ENCODE results near the gene SOD1.

SOD1 gene

GRCh38 chr21:31677047-31677446 is 17.6 kb downstream of the SOD1 start:
- in situ Hi-C loops (cut with HindIII; ENCODE audit: low sequenced_read_pairs) = no loop called here

GRCh38 chr21:31678478-31678877 is 19.0 kb downstream of the SOD1 start:
- in situ Hi-C loops (cut with HindIII; ENCODE audit: low sequenced_read_pairs) = no loop called here

GRCh38 chr21:31682620-31683019 is 23.1 kb downstream of the SOD1 start:
- in situ Hi-C loops (cut with HindIII; ENCODE audit: low sequenced_read_pairs) = no loop called here

GRCh38 chr21:31683029-31683428 is 23.5 kb downstream of the SOD1 start:
- in situ Hi-C loops (cut with HindIII; ENCODE audit: low sequenced_read_pairs) = no loop called here

- in situ Hi-C loops (cut with HindIII; ENCODE audit: low sequenced_read_pairs) = no loop called here
These were observed 25.4 kb downstream of the SOD1 start for GRCh38 chr21:31684918-31685317.

GRCh38 chr21:31686272-31686915 is 26.9 kb downstream of the SOD1 start:
- in situ Hi-C loops (cut with HindIII; ENCODE audit: low sequenced_read_pairs) = no loop called here

- in situ Hi-C loops (cut with HindIII; ENCODE audit: low sequenced_read_pairs) = no loop called here
These were observed 27.6 kb downstream of the SOD1 start for GRCh38 chr21:31687108-31687507.

- in situ Hi-C loops (cut with HindIII; ENCODE audit: low sequenced_read_pairs) = no loop called here
These were observed 29.3 kb downstream of the SOD1 start for GRCh38 chr21:31688603-31689368.

GRCh38 chr21:31693222-31693621 is 33.7 kb downstream of the SOD1 start:
- in situ Hi-C loops (cut with HindIII; ENCODE audit: low sequenced_read_pairs) = no loop called here

GRCh38 chr21:31696424-31696823 is 36.9 kb downstream of the SOD1 start:
- in situ Hi-C loops (cut with HindIII; ENCODE audit: low sequenced_read_pairs) = no loop called here

GRCh38 chr21:31698461-31698860 is 39.0 kb downstream of the SOD1 start:
- in situ Hi-C loops (cut with HindIII; ENCODE audit: low sequenced_read_pairs) = no loop called here

GRCh38 chr21:31700040-31700439 is 40.5 kb downstream of the SOD1 start:
- in situ Hi-C loops (cut with HindIII; ENCODE audit: low sequenced_read_pairs) = no loop called here

- in situ Hi-C loops (cut with HindIII; ENCODE audit: low sequenced_read_pairs) = no loop called here
These were observed 47.1 kb downstream of the SOD1 start for GRCh38 chr21:31706562-31706961.

- in situ Hi-C loops (cut with HindIII; ENCODE audit: low sequenced_read_pairs) = no loop called here
These were observed 48.0 kb downstream of the SOD1 start for GRCh38 chr21:31707499-31707898.

GRCh38 chr21:31708541-31708940 is 49.0 kb downstream of the SOD1 start:
- in situ Hi-C loops (cut with HindIII; ENCODE audit: low sequenced_read_pairs) = no loop called here

- in situ Hi-C loops (cut with HindIII; ENCODE audit: low sequenced_read_pairs) = no loop called here
These were observed 51.1 kb downstream of the SOD1 start for GRCh38 chr21:31710586-31710985.

GRCh38 chr21:31711326-31711725 is 51.8 kb downstream of the SOD1 start:
- in situ Hi-C loops (cut with HindIII; ENCODE audit: low sequenced_read_pairs) = no loop called here

GRCh38 chr21:31711745-31712285 is 52.3 kb downstream of the SOD1 start:
- in situ Hi-C loops (cut with HindIII; ENCODE audit: low sequenced_read_pairs) = no loop called here

GRCh38 chr21:31713115-31713514 is 53.6 kb downstream of the SOD1 start:
- in situ Hi-C loops (cut with HindIII; ENCODE audit: low sequenced_read_pairs) = no loop called here

GRCh38 chr21:31713973-31714740 is 54.7 kb downstream of the SOD1 start:
- in situ Hi-C loops (cut with HindIII; ENCODE audit: low sequenced_read_pairs) = no loop called here

GRCh38 chr21:31714741-31715365 is 55.4 kb downstream of the SOD1 start:
- in situ Hi-C loops (cut with HindIII; ENCODE audit: low sequenced_read_pairs) = no loop called here

All from endothelial cell of hepatic sinusoid (primary cell).